Endothelial cell of umbilical vein (primary cell): Measurements from ENCODE around the gene HIP1R. TPM values are rescaled to one million over a fixed set of nuclear protein-coding genes. Genes with fewer than 3 reads are reported as not detected.

Experiments used
- BruUV-seq: library from RNA; stranded (reverse); fragments of 400-500 nt; replicated peaks from 2 replicates; lab custom pipeline; 2021; lab: Mats Ljungman, UMichigan
- CTCF ChIA-PET: fragments of 300-600, 350-600 bp; sonication (Branson Sonifier 250); formaldehyde crosslinking; loops from one replicate; lab custom pipeline; 2021; ENCODE audit warnings: antibody characterized with exemption, inconsistent platforms; lab: Charles Lee
- POLR2A ChIA-PET: fragments of 300-600, 350-600 bp; sonication (Branson Sonifier 250); formaldehyde crosslinking; loops from one replicate; lab custom pipeline; 2021; ENCODE audit warnings: antibody characterized with exemption, inconsistent platforms; lab: Charles Lee
- DNase-seq: peaks from one replicate; pipeline ENCODE4 v3.0.0-alpha.2; 2011; ENCODE audit warnings: low read depth, low spot score
- FAIRE-seq: peaks from 2 replicates; lab custom pipeline; 2011; peaks lifted over from hg19 to GRCh38; lab: Jason Lieb, UNC
- H2AFZ ChIP-seq: 2 replicates; pipeline ENCODE4 v1.6.0; 2012; ENCODE audit warnings: low read depth, low read length, control low read depth, inconsistent platforms
- H3K27ac ChIP-seq: 2 replicates; pipeline ENCODE4 v1.5.1; 2011; ENCODE audit warnings: low read depth, mild to moderate bottlenecking, control low read depth, low read length, moderate library complexity; ENCODE audit not compliant: insufficient read depth
- H3K27me3 ChIP-seq, 2 experiments: 2 replicates each; pipeline versions ENCODE4 v1.6.0 to v1.6.1; 2011; ENCODE audit warnings: low read length in 2 of 2, mixed read lengths in 1 of 2; ENCODE audit not compliant: control insufficient read depth in 2 of 2, insufficient read depth in 2 of 2
- H3K36me3 ChIP-seq, 2 experiments: 2 replicates in 1 of 2; 3 replicates in 1 of 2; pipeline ENCODE4 v1.5.1; 2011; ENCODE audit warnings: low read length in 2 of 2, mild to moderate bottlenecking in 1 of 2, moderate library complexity in 1 of 2; ENCODE audit not compliant: control insufficient read depth in 2 of 2, insufficient read depth in 2 of 2; ENCODE audit errors: extremely low read depth in 1 of 2
- H3K4me1 ChIP-seq: 3 replicates; pipeline ENCODE4 v1.5.1; 2011; ENCODE audit warnings: mild to moderate bottlenecking, low read length; ENCODE audit not compliant: control insufficient read depth, insufficient read depth; ENCODE audit errors: extremely low read depth
- H3K4me2 ChIP-seq: 2 replicates; pipeline ENCODE4 v1.6.1; 2011; ENCODE audit warnings: low read length, control low read depth, mixed read lengths; ENCODE audit not compliant: insufficient read depth
- H3K4me3 ChIP-seq, 3 experiments: fragments of 200-600 bp in 1 of 3; sonication (generic), shearing (Covaris generic) in 1 of 3; replicated peaks in 1 of 3; 2 replicates each; pipeline ENCODE4 v1.5.1; 2011 to 2016; ENCODE audit warnings: control low read depth in 3 of 3, low read length in 3 of 3, mild to moderate bottlenecking in 2 of 3, inconsistent platforms in 1 of 3, low read depth in 1 of 3, moderate library complexity in 1 of 3; ENCODE audit not compliant: insufficient read depth in 1 of 3
- H3K79me2 ChIP-seq: 2 replicates; pipeline ENCODE4 v1.6.0; 2012; ENCODE audit warnings: low read length, inconsistent platforms; ENCODE audit not compliant: control insufficient read depth, insufficient read depth
- H3K9ac ChIP-seq: replicated peaks from 2 replicates; pipeline ENCODE3; 2011; ENCODE audit warnings: low read length, control low read depth; ENCODE audit not compliant: insufficient read depth; ENCODE audit errors: extremely low read depth
- H3K9me1 ChIP-seq: replicated peaks from 3 replicates; pipeline ENCODE4 v1.6.0; 2011; ENCODE audit warnings: mild to moderate bottlenecking, low read length; ENCODE audit not compliant: control insufficient read depth, insufficient read depth; ENCODE audit errors: extremely low read depth
- H3K9me3 ChIP-seq: replicated peaks from 2 replicates; pipeline ENCODE4 v1.5.1; 2012; ENCODE audit warnings: low read length, inconsistent platforms; ENCODE audit not compliant: control insufficient read depth, insufficient read depth
- H4K20me1 ChIP-seq: replicated peaks from 2 replicates; pipeline ENCODE3; 2011; ENCODE audit warnings: mild to moderate bottlenecking, low read length; ENCODE audit not compliant: control insufficient read depth, insufficient read depth; ENCODE audit errors: extremely low read depth
- CTCF ChIP-seq, 2 donors: IDR thresholded peaks; 1 replicate in 1 of 2; 2 replicates in 1 of 2; pipeline ENCODE4 v1.5.1; 2011; ENCODE audit warnings: low read length in 2 of 2, mild to moderate bottlenecking in 2 of 2, moderate library complexity in 2 of 2, control low read depth in 1 of 2, inconsistent platforms in 1 of 2, low read depth in 1 of 2; ENCODE audit not compliant: insufficient read depth in 1 of 2; ENCODE audit errors: extremely low read depth in 1 of 2
- EZH2 ChIP-seq: IDR thresholded peaks from 2 replicates; pipeline ENCODE4 v1.6.1; 2012; ENCODE audit warnings: borderline replicate concordance, low read depth, mild to moderate bottlenecking, moderate library complexity, low read length, inconsistent platforms; ENCODE audit not compliant: severe bottlenecking
- FOS ChIP-seq: IDR thresholded peaks from 2 replicates; pipeline ENCODE4 v1.6.1; 2011; ENCODE audit warnings: mild to moderate bottlenecking, low read length, moderate library complexity, borderline replicate concordance; ENCODE audit not compliant: insufficient read depth
- GATA2 ChIP-seq: IDR thresholded peaks from 2 replicates; pipeline ENCODE4 v1.7.0; 2011; ENCODE audit warnings: low read depth, mild to moderate bottlenecking, moderate library complexity, mixed read lengths, low read length; ENCODE audit not compliant: insufficient read length, insufficient read depth
- JUN ChIP-seq: IDR thresholded peaks from 2 replicates; pipeline ENCODE4 v1.6.1; 2011; ENCODE audit warnings: borderline replicate concordance, low read depth; ENCODE audit not compliant: insufficient read length, insufficient read depth
- MYC ChIP-seq: IDR thresholded peaks from one replicate; pipeline ENCODE4 v1.6.1; 2011; ENCODE audit warnings: mild to moderate bottlenecking, low read depth, low read length
- POLR2A ChIP-seq: IDR thresholded peaks from 2 replicates; pipeline ENCODE4 v1.6.1; 2012; ENCODE audit warnings: low read depth, mild to moderate bottlenecking, control low read depth, low read length
- POLR2AphosphoS5 ChIP-seq: IDR thresholded peaks from 2 replicates; pipeline ENCODE4 v1.6.1; 2012; ENCODE audit warnings: low read depth, mild to moderate bottlenecking, control low read depth, low read length, moderate library complexity; ENCODE audit not compliant: insufficient read depth
- dilution Hi-C: fragments of 300-500 bp; cut with MboI; formaldehyde crosslinking; loops from one replicate; pipeline ENCODE4 v1.15.0; 2019; ENCODE audit warnings: low sequenced_read_pairs; ENCODE audit not compliant: extremely low pct_ligation_motif_present
- intact Hi-C: fragments of 100-400 bp; cut with micrococcal nuclease; formaldehyde crosslinking; loops from one replicate; pipeline ENCODE4 v1.10.0; 2022
- polyA plus RNA-seq, 4 experiments: library from polyadenylated mRNA; depleted of rRNA in 3 of 4; stranded (reverse) in 3 of 4; unstranded in 1 of 4; fragments of >200 nt; gene quantifications; 2 replicates each; pipeline versions ENCODE4 v1.2.1 to v1.2.3, GENCODE V29; 2011 to 2012; ENCODE audit warnings: missing spikeins in 1 of 4
- total RNA-seq: library from RNA; stranded (reverse); gene quantifications from 2 replicates; pipeline ENCODE4 v1.2.3, GENCODE V29; 2021
- TF ChIP-seq, protein P1 (sequence below): IDR thresholded peaks from 2 replicates; pipeline ENCODE4 v1.6.1; 2011; ENCODE audit not compliant: insufficient read depth, insufficient read length

Gene HIP1R
- total and polyA plus RNA-seq, 2 donors (not counting 3 experiments of a cell fraction or from before 2014, with no cell fraction given), result 111 to 122 TPM

GRCh38 chr12:122899887-122900286 is 64.6 kb downstream of the HIP1R start:
- H3K9me3 ChIP-seq, result no peaks in the 10 kb centered on the region
- DNase-seq, result no peak
- H3K4me3 ChIP-seq, result no peak overlapping the region
- FAIRE-seq, result no peak
- no peaks in the 10 kb centered on the region for H4K20me1 ChIP-seq
- no TSS peak for BruUV-seq
- CTCF ChIA-PET, result interaction anchor here (2.2 kb wide), 1 partner anchor 9 kb away, joined by 7 read pairs; no protein-coding TSS in a partner anchor
- dilution Hi-C loops, result no loop called here
- H3K27me3 ChIP-seq, result peaks cover 6 to 12% of the 10 kb centered on the region in 2 experiments
- H2AFZ ChIP-seq, result no peak overlapping the region
- no peak overlapping the region for H3K27ac ChIP-seq
- peaks cover 6% of the 10 kb centered on the region for H3K4me1 ChIP-seq
- H3K4me2 ChIP-seq, result no peak overlapping the region
- intact Hi-C loops, result loop anchor here (5.0 kb wide), 1 partner anchor 42 kb away; no protein-coding TSS in a partner anchor
- H3K79me2 ChIP-seq, result peaks cover 7% of the 10 kb centered on the region
- H3K9me1 ChIP-seq, result no peaks in the 10 kb centered on the region
- POLR2A ChIA-PET, result no interaction called here
- H3K36me3 ChIP-seq, result no peaks in the 10 kb centered on the region
- TF ChIP-seq MYC (no peak), EZH2 (no peak), POLR2A (no peak), JUN (no peak), GATA2 (no peak), CTCF (IDR thresholded peaks at IDR 0.05; ENCODE audit: extremely low read depth in 1 of 2, insufficient read depth in 1 of 2, low read depth in 1 of 2, low read length in 2 of 2) (no peak), POLR2AphosphoS5 (no peak), FOS (no peak)
- TF ChIP-seq, protein P1, sequence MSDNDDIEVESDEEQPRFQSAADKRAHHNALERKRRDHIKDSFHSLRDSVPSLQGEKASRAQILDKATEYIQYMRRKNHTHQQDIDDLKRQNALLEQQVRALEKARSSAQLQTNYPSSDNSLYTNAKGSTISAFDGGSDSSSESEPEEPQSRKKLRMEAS, result no peak
- H3K9ac ChIP-seq, result no peak overlapping the region
